HepG2 (cell line): ENCODE results near the gene DNAH8. TPM values are rescaled to one million over a fixed set of nuclear protein-coding genes. Genes with fewer than 3 reads are reported as not detected.

ENCODE experiments used
- ATAC-seq: fragments of 200-7000 bp; cut with Tn5 transposase; 3 replicates; pipeline ENCODE4 v1.9.1; 2020; ENCODE audit warnings: mild to moderate bottlenecking, moderate library complexity
- BruUV-seq: library from RNA; stranded (reverse); fragments of 400-500 nt; replicated peaks from 2 replicates; lab custom pipeline; 2021; lab: Mats Ljungman, UMichigan
- CTCF ChIA-PET: fragments of 300-600 bp; formaldehyde crosslinking; extraction: SDS; loops from one replicate; lab custom pipeline; 2021; ENCODE audit warnings: low total read pairs, inconsistent platforms, low intra/inter-chr PET ratio; lab: Yijun Ruan, JAX
- POLR2A ChIA-PET: fragments of 350-600 bp; sonication (Branson Sonifier 250); formaldehyde crosslinking; loops from one replicate; lab custom pipeline; 2020; ENCODE audit warnings: antibody characterized with exemption, inconsistent platforms; lab: Yijun Ruan, JAX
- DNase-seq: peaks from one replicate; pipeline ENCODE4 v3.0.0-alpha.2; 2015; ENCODE audit warnings: low spot score
- FAIRE-seq: peaks from 3 replicates; lab custom pipeline; 2011; peaks lifted over from hg19 to GRCh38; lab: Jason Lieb, UNC
- H2AFZ ChIP-seq: one replicate; pipeline ENCODE4 v1.6.1; 2011; ENCODE audit warnings: low read length, inconsistent platforms
- H3K27ac ChIP-seq: fragments of 300-600 bp; 3 replicates; pipeline ENCODE4 v1.8.0; 2011; ENCODE audit warnings: mixed run types, mild to moderate bottlenecking, mixed read lengths, low read length, inconsistent platforms; ENCODE audit not compliant: insufficient read depth; ENCODE audit errors: extremely low read length
- H3K27me3 ChIP-seq, 2 experiments: fragments of 200-600 bp in 1 of 2; 2 replicates in 1 of 2; 3 replicates in 1 of 2; pipeline versions ENCODE4 v1.6.0 to v1.8.0; 2011; ENCODE audit warnings: low read length in 2 of 2, mild to moderate bottlenecking in 2 of 2, moderate library complexity in 2 of 2, inconsistent platforms in 1 of 2; ENCODE audit not compliant: insufficient read depth in 2 of 2, control insufficient read depth in 1 of 2
- H3K36me3 ChIP-seq, 2 experiments: fragments of 200-600 bp in 1 of 2; replicated peaks in 1 of 2; 2 replicates in 1 of 2; 3 replicates in 1 of 2; pipeline versions ENCODE4 v1.5.1 to v1.8.0; 2011; ENCODE audit warnings: low read length in 2 of 2, inconsistent platforms in 1 of 2; ENCODE audit not compliant: insufficient read depth in 2 of 2, control insufficient read depth in 1 of 2
- H3K4me1 ChIP-seq: 2 replicates; pipeline ENCODE4 v1.5.1; 2012; ENCODE audit warnings: low read length, inconsistent platforms; ENCODE audit not compliant: insufficient read depth
- H3K4me2 ChIP-seq: 2 replicates; pipeline ENCODE4 v1.6.0; 2011; ENCODE audit warnings: low read depth, low read length, inconsistent platforms
- H3K4me3 ChIP-seq, 3 experiments: fragments of 200-600 bp in 1 of 3; sonication (generic), shearing (Covaris generic) in 1 of 3; replicated peaks in 1 of 3; 2 replicates each; pipeline ENCODE4 v1.5.1; 2011 to 2016; ENCODE audit warnings: low read length in 3 of 3, inconsistent platforms in 2 of 3, low read depth in 2 of 3, mild to moderate bottlenecking in 2 of 3, control low read depth in 1 of 3, mixed read lengths in 1 of 3; ENCODE audit not compliant: insufficient read depth in 1 of 3
- H3K79me2 ChIP-seq: one replicate; pipeline ENCODE4 v1.6.1; 2011; ENCODE audit warnings: low read length, inconsistent platforms; ENCODE audit not compliant: insufficient read depth
- H3K9ac ChIP-seq: 2 replicates; pipeline ENCODE4 v1.6.0; 2011; ENCODE audit warnings: mild to moderate bottlenecking, low read depth, low read length, inconsistent platforms; ENCODE audit not compliant: insufficient read depth
- H3K9me3 ChIP-seq: 2 replicates; pipeline ENCODE4 v1.5.1; 2012; ENCODE audit warnings: mild to moderate bottlenecking, low read length
- H4K20me1 ChIP-seq: 2 replicates; pipeline ENCODE4 v1.6.0; 2011; ENCODE audit warnings: inconsistent platforms, mild to moderate bottlenecking, low read length, moderate library complexity; ENCODE audit not compliant: insufficient read depth
- CAMTA2 ChIP-seq: sonication (generic); formaldehyde crosslinking; IDR thresholded peaks from 2 replicates; pipeline ENCODE4 v1.4.0; 2020; ENCODE audit warnings: mild to moderate bottlenecking, missing genetic modification reagents, borderline replicate concordance
- CEBPG ChIP-seq: IDR thresholded peaks from 2 replicates; pipeline ENCODE4 v1.6.1; 2016
- ELF3 ChIP-seq: IDR thresholded peaks from 2 replicates; pipeline ENCODE4 v1.6.1; 2016; ENCODE audit warnings: missing genetic modification reagents, missing compliant biosample characterization
- HINFP ChIP-seq: sonication (generic); formaldehyde crosslinking; IDR thresholded peaks from 2 replicates; pipeline ENCODE4 v1.4.0; 2020; ENCODE audit warnings: low read depth, mild to moderate bottlenecking, missing genetic modification reagents
- KDM3A ChIP-seq: IDR thresholded peaks from 2 replicates; pipeline ENCODE4 v1.6.1; 2018; ENCODE audit warnings: low read depth, missing compliant biosample characterization
- ZFY ChIP-seq: sonication (generic); formaldehyde crosslinking; IDR thresholded peaks from 2 replicates; pipeline ENCODE4 v1.4.0; 2020; ENCODE audit warnings: missing genetic modification reagents
- ZNF124 ChIP-seq: sonication (generic); formaldehyde crosslinking; IDR thresholded peaks from 2 replicates; pipeline ENCODE4 v1.4.0; 2020; ENCODE audit warnings: missing genetic modification reagents
- ZNF296 ChIP-seq: sonication (generic); formaldehyde crosslinking; conservative IDR thresholded peaks from 2 replicates; pipeline ENCODE4 v1.5.0; 2020; ENCODE audit warnings: mild to moderate bottlenecking, missing genetic modification reagents
- ZNF792 ChIP-seq: IDR thresholded peaks from 2 replicates; pipeline ENCODE4 v1.6.1; 2016
- WGBS: methylation state at CpG from one replicate; pipeline ENCODE4 v1.1.6; 2017; ENCODE audit warnings: low lambda C conversion rate; 5-methylcytosine and 5-hydroxymethylcytosine counted together
- in situ Hi-C: cut with HindIII; loops from 2 replicates; pipeline ENCODE4 v1.10.0; 2017; ENCODE audit warnings: low pct_unique_long_range_greater_than_20kb; ENCODE audit not compliant: extremely low pct_ligation_motif_present
- intact Hi-C: fragments of 100-400 bp; cut with micrococcal nuclease; formaldehyde crosslinking; loops from one replicate; pipeline ENCODE4 v1.10.0; 2022; ENCODE audit not compliant: unreplicated experiment
- polyA plus RNA-seq, 8 experiments: library from polyadenylated mRNA; depleted of rRNA in 3 of 8; stranded (reverse) in 7 of 8; unstranded in 1 of 8; fragments of >200 nt; fragmentation: Illumina TruSeq in 4 of 8; extraction: Trizol in 4 of 8; gene quantifications; 2 replicates each; pipeline versions ENCODE4 v1.2.1 to v1.2.3, GENCODE V29; 2011 to 2016; ENCODE audit warnings: low read depth in 4 of 8, missing spikeins in 1 of 8, mixed read lengths in 1 of 8; ENCODE audit not compliant: insufficient read depth in 1 of 8
- total RNA-seq, 5 experiments: library from RNA; depleted of rRNA; stranded (reverse); fragments of >200 nt; fragmentation: Illumina TruSeq; extraction: Trizol; gene quantifications; 2 replicates each; pipeline ENCODE4 v1.2.3, GENCODE V29; 2016; ENCODE audit warnings: low read depth in 1 of 5
- TF ChIP-seq, protein P1 (sequence below): sonication (generic); formaldehyde crosslinking; IDR thresholded peaks from 2 replicates; pipeline ENCODE4 v1.4.0; 2020; ENCODE audit warnings: missing genetic modification reagents; ENCODE audit errors: not compliant biosample characterization
- TF ChIP-seq, protein P2 (sequence below): sonication (generic); formaldehyde crosslinking; IDR thresholded peaks from 2 replicates; pipeline ENCODE4 v1.8.1; 2023; ENCODE audit warnings: mild to moderate bottlenecking, inconsistent platforms, moderate library complexity, missing genetic modification reagents, borderline replicate concordance
- TF ChIP-seq, protein P3 (sequence below): sonication (generic); formaldehyde crosslinking; IDR thresholded peaks from 2 replicates; pipeline ENCODE4 v1.4.0; 2020; ENCODE audit warnings: missing genetic modification reagents, borderline replicate concordance

DNAH8 gene
- total and polyA plus RNA-seq, 2 of the 13 experiments (the other 11 are each of a cell fraction or from before 2014, with no cell fraction given): not detected

- FAIRE-seq (no peak), DNase-seq (no peak), ATAC-seq (no peak)
- H3K9me3 ChIP-seq: no peaks in the 10 kb centered on the region
- BruUV-seq: no TSS peak
- no peak overlapping the region for H3K4me2 ChIP-seq
- peaks cover 9% of the 10 kb centered on the region for H3K4me1 ChIP-seq
- in situ Hi-C loops (no loop called here), intact Hi-C loops (no loop called here)
- TF ChIP-seq ELF3: no peak
- no peak overlapping the region for H2AFZ ChIP-seq
- no peaks in the 10 kb centered on the region for H3K36me3 ChIP-seq
- no peak overlapping the region for H3K4me3 ChIP-seq
- 0% methylated on average over 2 of the region's 2 CpGs for WGBS
- no peaks in the 10 kb centered on the region for H4K20me1 ChIP-seq
- ChIA-PET POLR2A (no interaction called here), CTCF (no interaction called here)
- H3K27me3 ChIP-seq: no peaks in the 10 kb centered on the region
- no peak overlapping the region for H3K9ac ChIP-seq
- no peaks in the 10 kb centered on the region for H3K79me2 ChIP-seq
- no peak overlapping the region for H3K27ac ChIP-seq
Observed at GRCh38 chr6:38856492-38856891, 141.4 kb downstream of the DNAH8 start.

DNA sequence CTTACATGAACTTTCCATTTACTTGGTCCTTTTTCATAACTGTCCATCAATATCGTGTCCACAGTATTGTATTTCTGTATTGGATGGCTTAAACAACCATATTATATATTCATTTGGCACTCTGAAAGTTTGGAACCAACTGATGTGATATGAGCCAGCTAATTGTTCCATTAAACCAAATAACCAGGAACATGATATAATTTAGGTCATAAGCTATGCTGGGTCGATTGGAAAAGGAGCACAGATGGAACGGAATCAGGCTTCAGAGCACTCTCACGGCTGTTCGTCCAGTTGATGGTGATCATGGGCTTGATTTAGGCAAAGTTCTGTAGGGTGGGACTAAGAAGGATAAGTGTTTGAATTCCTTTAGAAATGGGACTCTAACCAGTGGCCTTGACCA, 142.7 kb downstream of the DNAH8 start:
- FAIRE-seq (no peak), DNase-seq (no peak), ATAC-seq (no peak)
- in situ Hi-C loops (no loop called here), intact Hi-C loops (no loop called here)
- H3K27me3 ChIP-seq: no peaks in the 10 kb centered on the region
- no peak overlapping the region for H3K4me2 ChIP-seq
- no peak overlapping the region for H2AFZ ChIP-seq
- no peaks in the 10 kb centered on the region for H3K79me2 ChIP-seq
- TF ChIP-seq, protein P1, sequence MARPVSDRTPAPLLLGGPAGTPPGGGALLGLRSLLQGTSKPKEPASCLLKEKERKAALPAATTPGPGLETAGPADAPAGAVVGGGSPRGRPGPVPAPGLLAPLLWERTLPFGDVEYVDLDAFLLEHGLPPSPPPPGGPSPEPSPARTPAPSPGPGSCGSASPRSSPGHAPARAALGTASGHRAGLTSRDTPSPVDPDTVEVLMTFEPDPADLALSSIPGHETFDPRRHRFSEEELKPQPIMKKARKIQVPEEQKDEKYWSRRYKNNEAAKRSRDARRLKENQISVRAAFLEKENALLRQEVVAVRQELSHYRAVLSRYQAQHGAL: no peak
- TF ChIP-seq ZNF296 (CRISPR knock-in tag) (no peak), KDM3A (CRISPR knock-in tag) (no peak), ZNF792 (no peak), ZFY (no peak), CEBPG (CRISPR knock-in tag) (no peak), CAMTA2 (CRISPR knock-in tag) (no peak), HINFP (CRISPR knock-in tag) (no peak), ZNF124 (CRISPR knock-in tag) (no peak)
- TF ChIP-seq, protein P2, sequence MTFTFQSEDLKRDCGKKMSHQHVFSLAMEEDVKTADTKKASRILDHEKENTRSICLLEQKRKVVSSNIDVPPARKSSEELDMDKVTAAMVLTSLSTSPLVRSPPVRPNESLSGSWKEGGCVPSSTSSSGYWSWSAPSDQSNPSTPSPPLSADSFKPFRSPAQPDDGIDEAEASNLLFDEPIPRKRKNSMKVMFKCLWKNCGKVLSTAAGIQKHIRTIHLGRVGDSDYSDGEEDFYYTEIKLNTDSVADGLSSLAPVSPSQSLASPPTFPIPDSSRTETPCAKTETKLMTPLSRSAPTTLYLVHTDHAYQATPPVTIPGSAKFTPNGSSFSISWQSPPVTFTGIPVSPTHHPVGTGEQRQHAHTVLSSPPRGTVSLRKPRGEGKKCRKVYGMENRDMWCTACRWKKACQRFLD (CRISPR knock-in tag): no peak
- TF ChIP-seq, protein P3, sequence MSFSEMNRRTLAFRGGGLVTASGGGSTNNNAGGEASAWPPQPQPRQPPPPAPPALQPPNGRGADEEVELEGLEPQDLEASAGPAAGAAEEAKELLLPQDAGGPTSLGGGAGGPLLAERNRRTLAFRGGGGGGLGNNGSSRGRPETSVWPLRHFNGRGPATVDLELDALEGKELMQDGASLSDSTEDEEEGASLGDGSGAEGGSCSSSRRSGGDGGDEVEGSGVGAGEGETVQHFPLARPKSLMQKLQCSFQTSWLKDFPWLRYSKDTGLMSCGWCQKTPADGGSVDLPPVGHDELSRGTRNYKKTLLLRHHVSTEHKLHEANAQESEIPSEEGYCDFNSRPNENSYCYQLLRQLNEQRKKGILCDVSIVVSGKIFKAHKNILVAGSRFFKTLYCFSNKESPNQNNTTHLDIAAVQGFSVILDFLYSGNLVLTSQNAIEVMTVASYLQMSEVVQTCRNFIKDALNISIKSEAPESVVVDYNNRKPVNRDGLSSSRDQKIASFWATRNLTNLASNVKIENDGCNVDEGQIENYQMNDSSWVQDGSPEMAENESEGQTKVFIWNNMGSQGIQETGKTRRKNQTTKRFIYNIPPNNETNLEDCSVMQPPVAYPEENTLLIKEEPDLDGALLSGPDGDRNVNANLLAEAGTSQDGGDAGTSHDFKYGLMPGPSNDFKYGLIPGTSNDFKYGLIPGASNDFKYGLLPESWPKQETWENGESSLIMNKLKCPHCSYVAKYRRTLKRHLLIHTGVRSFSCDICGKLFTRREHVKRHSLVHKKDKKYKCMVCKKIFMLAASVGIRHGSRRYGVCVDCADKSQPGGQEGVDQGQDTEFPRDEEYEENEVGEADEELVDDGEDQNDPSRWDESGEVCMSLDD (CRISPR knock-in tag): no peak
- no TSS peak for BruUV-seq
- ChIA-PET CTCF (no interaction called here), POLR2A (no interaction called here)
- no peaks in the 10 kb centered on the region for H4K20me1 ChIP-seq
- H3K27ac ChIP-seq: no peak overlapping the region
- H3K4me3 ChIP-seq: no peak overlapping the region
- WGBS: 51% methylated on average over 5 of the region's 5 CpGs
- no peak overlapping the region for H3K9ac ChIP-seq
- H3K36me3 ChIP-seq: no peaks in the 10 kb centered on the region
- peaks cover 9% of the 10 kb centered on the region for H3K4me1 ChIP-seq
- no peaks in the 10 kb centered on the region for H3K9me3 ChIP-seq
